OCI-LY7 (cell line): ENCODE results near the gene PUM2. TPM values are rescaled to one million over a fixed set of nuclear protein-coding genes. Genes with fewer than 3 reads are reported as not detected.

ENCODE experiments used
- BruUV-seq: library from RNA; stranded (reverse); fragments of 400-500 nt; replicated peaks from 2 replicates; lab custom pipeline; 2021; lab: Mats Ljungman, UMichigan
- CTCF ChIA-PET: fragments of 300-600 bp; sonication (Branson Sonifier 250); formaldehyde crosslinking; loops from one replicate; lab custom pipeline; 2022; ENCODE audit warnings: antibody characterized with exemption; ENCODE audit not compliant: unreplicated experiment; lab: Charles Lee
- POLR2A ChIA-PET: fragments of 300-600 bp; sonication (Branson Sonifier 250); formaldehyde crosslinking; loops from one replicate; lab custom pipeline; 2022; ENCODE audit warnings: antibody characterized with exemption; lab: Charles Lee
- DNase-seq: peaks from one replicate; pipeline ENCODE4 v3.0.0-alpha.2; 2015; ENCODE audit warnings: low spot score
- H2AFZ ChIP-seq: fragments of 200-600 bp; sonication (generic), shearing (Covaris generic); 2 replicates; pipeline ENCODE4 v1.6.1; 2014; ENCODE audit warnings: mild to moderate bottlenecking, antibody characterized with exemption, low read length, moderate library complexity
- H3K27ac ChIP-seq: fragments of 200-600 bp; sonication (generic); 2 replicates; pipeline ENCODE4 v1.5.1; 2014; ENCODE audit warnings: mixed run types, low read depth, mild to moderate bottlenecking, moderate library complexity, low read length, inconsistent platforms; ENCODE audit not compliant: poor library complexity, severe bottlenecking
- H3K36me3 ChIP-seq: fragments of 200-600 bp; sonication (generic); 2 replicates; pipeline ENCODE4 v1.6.1; 2014; ENCODE audit warnings: mild to moderate bottlenecking, antibody characterized with exemption, low read length, moderate library complexity, mixed read lengths; ENCODE audit not compliant: insufficient read depth
- H3K4me1 ChIP-seq: fragments of 200-600 bp; sonication (generic); 2 replicates; pipeline ENCODE4 v1.5.1; 2014; ENCODE audit warnings: mild to moderate bottlenecking, low read length; ENCODE audit not compliant: insufficient read depth, poor library complexity, severe bottlenecking
- H3K4me2 ChIP-seq: fragments of 200-600 bp; sonication (generic); 2 replicates; pipeline ENCODE4 v1.6.1; 2014; ENCODE audit warnings: mild to moderate bottlenecking, low read length
- H3K4me3 ChIP-seq: fragments of 200-600 bp; sonication (generic); 2 replicates; pipeline ENCODE4 v1.5.1; 2014; ENCODE audit warnings: mild to moderate bottlenecking, low read depth, low read length; ENCODE audit not compliant: poor library complexity, severe bottlenecking
- H3K79me2 ChIP-seq: fragments of 200-600 bp; sonication (generic); 2 replicates; pipeline ENCODE4 v1.6.1; 2016; ENCODE audit warnings: low read depth, mild to moderate bottlenecking, low read length, moderate library complexity, mixed read lengths; ENCODE audit not compliant: insufficient read depth
- H3K9me2 ChIP-seq: fragments of 200-600 bp; sonication (generic); 2 replicates; pipeline ENCODE4 v1.6.1; 2016; ENCODE audit warnings: mild to moderate bottlenecking, low read length, mixed read lengths; ENCODE audit not compliant: insufficient read depth
- H3K9me3 ChIP-seq: fragments of 200-600 bp; sonication (generic); 2 replicates; pipeline ENCODE4 v1.6.1; 2014; ENCODE audit warnings: mild to moderate bottlenecking, mixed run types, low read length, mixed read lengths
- H4K20me1 ChIP-seq: fragments of 200-600 bp; sonication (generic); 2 replicates; pipeline ENCODE4 v1.6.1; 2014; ENCODE audit warnings: mild to moderate bottlenecking, antibody characterized with exemption, low read length, moderate library complexity, mixed read lengths; ENCODE audit not compliant: insufficient read depth
- EZH2phosphoT487 ChIP-seq: fragments of 200-600 bp; sonication (generic); IDR thresholded peaks from 2 replicates; pipeline ENCODE4 v1.6.1; 2018; ENCODE audit warnings: low read depth, borderline replicate concordance, mild to moderate bottlenecking, mixed run types, antibody characterized with exemption, low read length, moderate library complexity, mixed read lengths
- intact Hi-C: fragments of 100-400 bp; cut with micrococcal nuclease; formaldehyde crosslinking; loops from one replicate; pipeline ENCODE4 v1.10.0; 2022; ENCODE audit not compliant: unreplicated experiment
- total RNA-seq, 2 experiments: library from RNA; depleted of rRNA in 1 of 2; stranded (reverse); fragments of >200 nt in 1 of 2; shearing (Covaris generic) in 1 of 2; gene quantifications; 2 replicates each; pipeline ENCODE4 v1.2.3, GENCODE V29; 2014 to 2022
- TF ChIP-seq, protein P1 (sequence below): fragments of 200-600 bp; sonication (generic); conservative IDR thresholded peaks from 2 replicates; pipeline ENCODE4 v1.5.1; 2014; ENCODE audit warnings: mild to moderate bottlenecking, antibody characterized with exemption, low read length, moderate library complexity, mixed read lengths

PUM2 gene
- total RNA-seq, 2 experiments from 2014 or later = 48.2 to 122 TPM

DNA sequence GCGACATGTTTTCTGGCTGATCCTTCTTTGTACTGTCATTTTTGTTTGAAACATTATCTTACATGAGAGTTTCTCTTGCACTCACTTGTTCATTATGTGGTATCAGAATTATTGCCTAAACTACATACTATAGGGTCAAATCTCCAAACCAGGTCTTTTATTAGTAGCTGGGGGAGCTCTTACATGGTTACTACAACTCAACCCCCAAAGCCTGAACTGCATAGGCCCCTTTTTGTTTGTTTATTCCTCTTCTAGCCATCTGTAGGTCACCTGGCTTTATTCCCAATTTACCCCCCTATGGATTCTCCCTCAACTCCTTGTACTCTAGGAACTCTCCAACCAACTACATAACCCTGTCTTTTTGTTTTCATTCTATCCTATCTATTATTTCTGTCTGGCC, 46.7 kb downstream of the PUM2 start:
- peaks cover 15% of the 10 kb centered on the region for H4K20me1 ChIP-seq
- CTCF ChIA-PET = no interaction called here
- H3K9me2 ChIP-seq = no peaks in the 10 kb centered on the region
- BruUV-seq = no TSS peak
- no peak overlapping the region for H3K4me2 ChIP-seq
- no peak overlapping the region for H2AFZ ChIP-seq
- peaks cover 99% of the 10 kb centered on the region for H3K36me3 ChIP-seq
- no peak overlapping the region for H3K4me3 ChIP-seq
- H3K27ac ChIP-seq = no peak overlapping the region
- DNase-seq = no peak
- intact Hi-C loops = no loop called here
- H3K79me2 ChIP-seq = peaks cover 69% of the 10 kb centered on the region
- H3K4me1 ChIP-seq = no peaks in the 10 kb centered on the region
- POLR2A ChIA-PET = interaction anchor here (0.6 to 1.6 kb wide), 10 partner anchors 11 to 330 kb away, joined by 3 to 7 read pairs (median 4); no protein-coding TSS in a partner anchor
- no peaks in the 10 kb centered on the region for H3K9me3 ChIP-seq
- TF ChIP-seq, protein P1, sequence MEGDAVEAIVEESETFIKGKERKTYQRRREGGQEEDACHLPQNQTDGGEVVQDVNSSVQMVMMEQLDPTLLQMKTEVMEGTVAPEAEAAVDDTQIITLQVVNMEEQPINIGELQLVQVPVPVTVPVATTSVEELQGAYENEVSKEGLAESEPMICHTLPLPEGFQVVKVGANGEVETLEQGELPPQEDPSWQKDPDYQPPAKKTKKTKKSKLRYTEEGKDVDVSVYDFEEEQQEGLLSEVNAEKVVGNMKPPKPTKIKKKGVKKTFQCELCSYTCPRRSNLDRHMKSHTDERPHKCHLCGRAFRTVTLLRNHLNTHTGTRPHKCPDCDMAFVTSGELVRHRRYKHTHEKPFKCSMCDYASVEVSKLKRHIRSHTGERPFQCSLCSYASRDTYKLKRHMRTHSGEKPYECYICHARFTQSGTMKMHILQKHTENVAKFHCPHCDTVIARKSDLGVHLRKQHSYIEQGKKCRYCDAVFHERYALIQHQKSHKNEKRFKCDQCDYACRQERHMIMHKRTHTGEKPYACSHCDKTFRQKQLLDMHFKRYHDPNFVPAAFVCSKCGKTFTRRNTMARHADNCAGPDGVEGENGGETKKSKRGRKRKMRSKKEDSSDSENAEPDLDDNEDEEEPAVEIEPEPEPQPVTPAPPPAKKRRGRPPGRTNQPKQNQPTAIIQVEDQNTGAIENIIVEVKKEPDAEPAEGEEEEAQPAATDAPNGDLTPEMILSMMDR = no peak
- no peak for TF ChIP-seq EZH2phosphoT487

DNA sequence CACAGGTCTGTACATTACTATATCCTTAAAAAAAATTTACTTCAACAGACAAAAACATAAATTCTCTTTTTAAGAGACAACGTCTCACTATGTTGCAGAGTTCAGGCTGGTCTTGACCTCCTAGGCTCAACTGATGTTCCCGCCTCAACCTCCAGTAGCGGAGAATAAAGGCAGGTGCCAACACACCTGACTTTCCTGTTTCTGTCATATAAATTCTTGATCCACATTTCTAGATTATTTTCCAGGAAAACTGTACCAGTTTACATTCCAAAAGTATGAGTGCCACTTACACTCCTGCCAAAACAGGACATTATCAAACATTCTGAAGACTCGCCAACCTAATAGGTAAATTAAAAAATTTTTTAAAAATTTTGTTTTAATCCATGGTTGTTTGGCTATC, 48.6 kb downstream of the PUM2 start:
- no peak overlapping the region for H3K4me2 ChIP-seq
- no peaks in the 10 kb centered on the region for H3K9me2 ChIP-seq
- intact Hi-C loops = no loop called here
- no peak overlapping the region for H2AFZ ChIP-seq
- BruUV-seq = no TSS peak
- POLR2A ChIA-PET = interaction anchor here (0.5 to 1.1 kb wide), 2 partner anchors 13 to 15 kb away, joined by 5 to 6 read pairs; no protein-coding TSS in a partner anchor
- peaks cover 17% of the 10 kb centered on the region for H4K20me1 ChIP-seq
- TF ChIP-seq EZH2phosphoT487 = no peak
- TF ChIP-seq, protein P1 = no peak
- peaks cover 98% of the 10 kb centered on the region for H3K36me3 ChIP-seq
- H3K4me3 ChIP-seq = no peak overlapping the region
- no peaks in the 10 kb centered on the region for H3K4me1 ChIP-seq
- H3K9me3 ChIP-seq = no peaks in the 10 kb centered on the region
- peaks cover 60% of the 10 kb centered on the region for H3K79me2 ChIP-seq
- H3K27ac ChIP-seq = no peak overlapping the region
- CTCF ChIA-PET = no interaction called here
- DNase-seq = no peak

DNA sequence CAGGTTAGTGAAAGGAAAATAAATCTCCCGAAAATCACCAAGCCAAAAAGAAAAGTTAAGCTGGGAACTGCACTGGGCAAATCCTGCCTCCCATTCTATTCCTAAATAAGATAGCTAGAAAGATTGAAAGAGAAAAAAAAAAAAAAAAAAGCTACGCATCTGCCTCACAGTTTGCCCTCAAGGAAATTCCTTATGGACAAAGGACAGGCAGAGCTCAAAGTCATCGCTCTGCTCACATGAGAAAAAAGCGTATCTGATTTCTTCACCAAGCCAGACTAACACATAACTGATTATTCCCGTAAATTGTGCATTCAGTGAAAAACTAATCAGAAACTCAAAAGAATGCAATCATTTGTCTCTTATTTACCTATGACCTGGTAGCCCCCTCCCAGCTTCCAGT, 50.0 kb downstream of the PUM2 start:
- no peaks in the 10 kb centered on the region for H3K9me2 ChIP-seq
- peaks cover 20% of the 10 kb centered on the region for H4K20me1 ChIP-seq
- no peaks in the 10 kb centered on the region for H3K4me1 ChIP-seq
- H3K4me2 ChIP-seq = no peak overlapping the region
- DNase-seq = no peak
- no peaks in the 10 kb centered on the region for H3K9me3 ChIP-seq
- H3K79me2 ChIP-seq = peaks cover 59% of the 10 kb centered on the region
- no peak overlapping the region for H3K4me3 ChIP-seq
- no peak overlapping the region for H2AFZ ChIP-seq
- no peak for TF ChIP-seq EZH2phosphoT487
- TF ChIP-seq, protein P1 = no peak
- POLR2A ChIA-PET = interaction anchor here (0.6 to 1.2 kb wide), 3 partner anchors 18 to 702 kb away, joined by 3 to 4 read pairs (median 3); no protein-coding TSS in a partner anchor
- H3K27ac ChIP-seq = no peak overlapping the region
- no TSS peak for BruUV-seq
- peaks cover 97% of the 10 kb centered on the region for H3K36me3 ChIP-seq
- CTCF ChIA-PET = no interaction called here
- intact Hi-C loops = no loop called here
